Measurements from ENCODE around the gene SCAF11.

DNA sequence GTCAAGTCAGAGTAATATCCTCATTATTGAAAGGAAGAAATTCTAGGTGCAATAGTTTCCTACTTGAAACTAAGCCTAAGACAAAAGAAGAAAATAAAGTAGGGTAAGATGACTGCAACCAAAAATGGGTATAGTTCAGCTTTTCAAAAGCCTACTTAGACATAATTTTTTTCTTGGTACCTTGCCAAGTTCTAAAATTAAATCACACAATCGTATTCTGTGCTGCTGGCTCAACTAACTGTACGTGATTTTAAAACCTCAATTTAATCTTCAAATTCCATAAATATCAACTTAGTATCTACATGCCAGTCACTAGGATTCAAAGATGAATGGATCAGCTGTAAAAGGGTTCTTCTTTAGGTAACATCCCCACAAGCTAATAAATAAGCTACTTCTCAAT, 56.9 kb downstream of the SCAF11 start:
- TF ChIP-seq EZH2 (IDR thresholded peaks at IDR 0.05; ENCODE audit: borderline replicate concordance, low read depth, low read length, poor library complexity, severe bottlenecking), result no peak
- TF ChIP-seq, protein P1, sequence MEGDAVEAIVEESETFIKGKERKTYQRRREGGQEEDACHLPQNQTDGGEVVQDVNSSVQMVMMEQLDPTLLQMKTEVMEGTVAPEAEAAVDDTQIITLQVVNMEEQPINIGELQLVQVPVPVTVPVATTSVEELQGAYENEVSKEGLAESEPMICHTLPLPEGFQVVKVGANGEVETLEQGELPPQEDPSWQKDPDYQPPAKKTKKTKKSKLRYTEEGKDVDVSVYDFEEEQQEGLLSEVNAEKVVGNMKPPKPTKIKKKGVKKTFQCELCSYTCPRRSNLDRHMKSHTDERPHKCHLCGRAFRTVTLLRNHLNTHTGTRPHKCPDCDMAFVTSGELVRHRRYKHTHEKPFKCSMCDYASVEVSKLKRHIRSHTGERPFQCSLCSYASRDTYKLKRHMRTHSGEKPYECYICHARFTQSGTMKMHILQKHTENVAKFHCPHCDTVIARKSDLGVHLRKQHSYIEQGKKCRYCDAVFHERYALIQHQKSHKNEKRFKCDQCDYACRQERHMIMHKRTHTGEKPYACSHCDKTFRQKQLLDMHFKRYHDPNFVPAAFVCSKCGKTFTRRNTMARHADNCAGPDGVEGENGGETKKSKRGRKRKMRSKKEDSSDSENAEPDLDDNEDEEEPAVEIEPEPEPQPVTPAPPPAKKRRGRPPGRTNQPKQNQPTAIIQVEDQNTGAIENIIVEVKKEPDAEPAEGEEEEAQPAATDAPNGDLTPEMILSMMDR (conservative IDR thresholded peaks at IDR 0.05; ENCODE audit: low read depth, low read length), result no peak
